Stimulated activated naive CD8-positive, alpha-beta T cell treated with anti-CD3 and anti-CD28 coated beads, Interleukin-15, Interleukin-2, amounts not matched to agents 100 U/mL and 50 U/mL, for 24 hours (primary cell): ENCODE measurements around the gene BARHL1.

Experiments
- ATAC-seq: fragments of 150-1000 bp; cut with Tn5 transposase; one replicate; pipeline ENCODE4 v1.10.0; 2021
- DNase-seq: peaks from one replicate; pipeline ENCODE4 v3.0.0; 2021

The BARHL1 gene

DNA sequence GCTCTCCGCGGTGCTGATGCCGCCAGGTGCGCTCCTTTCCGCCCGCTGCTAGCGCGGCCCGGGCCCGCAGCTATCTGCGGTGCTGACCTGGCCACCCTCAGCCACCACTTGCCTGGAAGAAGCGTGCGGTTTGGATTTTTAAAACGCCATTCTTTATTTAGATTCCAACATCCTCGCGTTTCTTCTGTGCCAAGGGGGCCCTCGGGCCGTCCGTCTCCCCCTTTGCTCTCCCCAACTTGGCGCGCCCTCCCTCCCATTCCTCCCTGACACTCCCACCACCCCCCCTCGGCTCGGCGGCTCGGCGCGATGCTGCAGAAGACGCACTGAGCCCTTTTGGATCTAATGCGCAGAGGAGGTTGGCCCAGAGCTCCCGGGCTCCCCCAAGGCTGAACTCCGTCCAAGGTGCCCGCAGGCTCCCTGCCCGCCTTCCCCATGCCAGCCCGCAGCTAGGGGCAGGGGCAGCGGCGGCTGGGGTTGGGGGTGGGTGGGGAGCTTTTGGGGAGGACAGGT is at the start of gene BARHL1:
Gene BARHL1, plus strand, starts transcription at position 331 of the 510 bp plus-strand sequence. CDS start 192 bp downstream, outside the sequence.
- ATAC-seq: no peak
- DNase-seq: no peak

DNA sequence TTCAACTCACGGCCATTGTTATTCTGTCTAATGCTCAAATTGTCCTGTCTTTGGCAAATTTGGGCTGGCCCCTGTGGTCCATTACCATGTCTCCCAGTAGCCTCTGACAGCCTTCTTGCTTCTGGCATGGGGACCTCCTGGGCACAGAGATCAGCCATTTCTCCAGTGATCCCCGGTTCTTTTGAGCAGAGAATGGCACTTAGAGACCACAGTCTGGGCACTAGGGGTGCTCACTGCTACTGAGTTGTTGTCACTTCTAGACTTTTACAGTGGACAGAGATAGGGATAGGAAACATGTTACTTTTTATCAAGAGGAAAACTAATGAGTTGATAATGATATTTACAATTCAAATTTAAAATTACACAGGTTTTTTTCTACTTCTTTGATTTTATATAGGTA is 47.6 kb upstream of the BARHL1 start:
- no peak for DNase-seq
- ATAC-seq: no peak

DNA sequence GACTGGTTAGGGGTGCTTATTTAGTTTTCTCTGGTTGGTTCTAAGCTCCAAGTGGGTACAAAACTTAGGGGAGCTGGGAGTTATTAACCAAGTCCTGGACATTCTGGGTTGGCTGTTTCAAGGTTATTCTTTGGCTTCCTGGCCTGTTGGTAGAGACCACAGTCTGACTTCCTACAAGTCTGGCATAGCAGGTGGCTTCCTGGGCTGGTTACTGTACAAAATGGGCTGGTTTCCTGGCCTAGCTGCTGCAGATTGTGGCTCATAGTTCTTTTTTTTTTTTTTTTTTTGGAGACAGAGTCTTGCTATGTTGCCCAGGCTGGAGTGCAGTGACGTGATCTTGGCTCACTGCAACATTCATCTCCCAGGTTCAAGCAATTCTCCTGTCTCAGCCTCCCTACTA is 46.3 kb upstream of the BARHL1 start:
- ATAC-seq: no peak

DNA sequence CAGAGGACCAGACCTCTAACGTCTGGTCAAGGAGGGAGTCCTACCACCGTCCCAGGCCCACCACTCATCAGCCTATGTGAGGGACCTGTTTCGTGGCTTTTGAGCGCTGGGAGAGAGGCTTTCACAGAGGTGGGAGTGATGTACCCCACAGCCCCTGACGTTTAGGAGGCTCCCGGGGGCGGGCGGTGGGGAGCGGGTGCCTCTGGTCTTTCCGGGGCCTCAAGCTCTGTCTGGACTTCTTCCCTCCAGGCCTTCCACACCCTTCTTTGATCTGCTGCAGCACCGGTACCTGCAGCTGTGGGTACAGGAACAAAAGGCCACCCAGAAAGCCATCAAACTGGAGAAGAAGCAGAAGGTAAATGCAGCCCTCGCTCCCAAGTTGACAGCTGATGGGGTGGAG is 45.1 kb upstream of the BARHL1 start:
- no peak for ATAC-seq
- no peak for DNase-seq

More for the DNA sequence above, 46.3 kb upstream of the BARHL1 start:
- no peak for DNase-seq

DNA sequence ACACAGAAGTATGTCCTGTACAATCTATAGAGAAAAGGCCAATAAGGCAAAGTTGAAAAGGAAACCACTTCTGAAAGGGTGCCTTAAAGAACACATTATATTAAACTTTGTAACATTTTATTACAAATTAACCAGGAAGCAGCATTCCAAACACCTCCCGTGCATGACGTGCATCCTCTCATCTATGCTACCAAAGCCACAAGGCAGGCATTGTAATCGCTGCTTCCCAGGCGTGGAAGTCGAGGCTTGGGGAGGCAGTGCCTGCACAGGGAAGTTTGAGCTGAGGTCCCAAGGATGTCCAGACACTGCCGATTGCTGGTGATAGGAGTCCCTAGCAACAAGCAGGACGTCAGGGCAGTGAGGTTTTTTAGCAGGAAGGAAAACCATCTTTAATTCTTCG is 44.3 kb upstream of the BARHL1 start:
- DNase-seq (no peak), ATAC-seq (no peak)

DNA sequence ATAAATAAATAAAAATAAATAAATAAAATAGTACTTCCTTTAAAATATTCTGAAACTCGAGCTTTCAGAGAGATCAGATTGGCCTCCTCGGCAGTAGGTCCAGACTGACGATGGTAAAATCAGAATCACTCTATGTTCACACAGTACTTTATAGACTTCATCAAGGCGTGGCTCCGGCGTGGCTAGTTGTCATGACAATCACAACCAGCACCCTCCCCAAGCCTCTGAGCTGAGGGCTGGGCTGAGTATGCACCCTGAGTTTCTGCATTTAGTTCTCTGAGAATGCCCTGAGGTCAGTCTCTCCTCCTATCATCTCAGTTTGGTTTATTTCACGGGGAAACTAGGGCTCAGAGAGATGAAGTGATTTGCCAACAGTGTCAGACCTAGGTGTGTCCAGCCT is 43.3 kb upstream of the BARHL1 start:
- ATAC-seq (no peak), DNase-seq (no peak)

DNA sequence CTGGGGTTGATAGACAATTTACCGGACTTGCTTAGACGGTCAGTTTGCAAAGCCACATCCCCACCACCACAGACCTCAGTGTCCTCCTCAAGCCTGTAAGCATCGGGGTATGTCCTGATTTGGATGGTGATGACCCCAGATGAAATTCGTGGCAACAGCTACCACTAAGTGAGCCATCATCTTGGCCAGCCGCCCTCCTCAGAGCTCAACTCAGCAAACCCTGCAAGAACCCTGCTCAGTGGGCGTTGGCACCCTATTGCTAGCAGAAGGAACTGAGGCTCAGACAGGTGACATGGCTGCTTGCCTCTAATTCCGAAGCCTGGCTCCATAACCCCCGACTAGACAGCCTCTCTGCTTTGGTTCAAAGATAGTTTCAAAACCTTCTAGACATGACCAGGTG is 41.4 kb upstream of the BARHL1 start:
- DNase-seq: no peak
- ATAC-seq: no peak

DNA sequence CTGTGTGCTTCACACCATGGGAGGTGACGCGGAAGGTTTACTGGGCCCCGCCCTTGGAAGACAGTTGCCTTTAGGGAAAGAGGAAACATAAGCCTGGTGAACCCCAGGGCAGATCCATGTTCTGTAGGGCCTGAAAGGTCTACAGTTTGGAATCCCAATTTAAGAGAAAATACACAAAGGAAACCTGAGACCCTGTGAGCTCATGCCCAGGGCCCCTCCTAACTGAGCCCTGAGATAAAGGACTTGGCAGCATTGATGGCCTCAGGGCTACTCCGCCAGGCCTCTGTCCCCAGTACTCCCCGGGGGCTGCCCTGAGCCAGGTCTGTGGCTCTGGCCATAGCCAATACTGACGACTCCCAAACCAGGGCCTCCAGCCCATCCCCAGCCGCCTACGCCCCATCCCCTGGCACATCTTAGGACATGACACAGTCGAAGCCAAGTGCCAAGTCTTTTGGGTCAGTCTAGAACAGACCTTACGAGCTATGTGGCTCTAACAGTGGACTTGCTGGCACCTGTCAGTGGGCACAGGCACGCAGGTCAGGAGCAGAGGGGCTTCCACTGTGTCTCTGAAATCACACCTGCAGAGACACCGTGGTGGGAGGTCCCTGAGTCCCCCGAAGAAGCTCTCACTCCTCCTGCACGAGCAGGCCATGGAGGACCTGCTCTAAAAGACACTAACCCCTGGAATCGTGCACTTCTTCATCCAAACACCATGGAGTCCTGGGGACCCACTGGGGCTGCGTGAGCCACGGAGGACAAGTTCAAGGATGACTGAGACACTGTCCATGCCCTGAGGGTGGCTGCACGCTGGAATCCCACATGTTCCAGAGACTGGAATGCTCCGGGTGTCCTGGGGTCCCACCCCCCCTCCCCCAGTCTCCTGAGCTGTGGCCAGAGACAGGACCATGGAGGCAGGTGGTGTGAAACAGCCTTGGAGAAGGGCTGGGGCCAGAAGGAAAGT is 40.3 kb upstream of the BARHL1 start:
- no peak for DNase-seq

DNA sequence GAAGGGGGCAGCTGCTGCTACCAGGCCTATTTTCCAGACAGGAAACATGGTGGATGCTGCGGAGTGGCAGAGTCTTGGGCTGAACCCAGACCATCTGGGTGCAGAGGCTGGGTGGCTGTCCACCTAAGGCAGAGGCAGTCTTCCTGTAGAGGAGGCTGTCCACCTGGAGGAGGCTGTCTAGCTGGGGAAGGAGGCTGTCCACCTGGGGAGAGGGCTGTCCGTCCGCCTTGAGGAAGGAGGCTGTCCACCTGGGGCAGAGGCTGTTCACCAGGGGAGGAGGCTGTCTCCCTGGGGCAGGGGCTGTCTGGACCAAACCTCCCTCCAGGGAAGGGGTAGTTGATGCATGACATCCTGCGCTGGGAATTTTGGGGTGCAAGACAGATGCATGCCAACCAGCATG is 39.2 kb upstream of the BARHL1 start:
- no peak for ATAC-seq
- DNase-seq: no peak

More for the DNA sequence above, 40.3 kb upstream of the BARHL1 start:
- no peak for ATAC-seq

DNA sequence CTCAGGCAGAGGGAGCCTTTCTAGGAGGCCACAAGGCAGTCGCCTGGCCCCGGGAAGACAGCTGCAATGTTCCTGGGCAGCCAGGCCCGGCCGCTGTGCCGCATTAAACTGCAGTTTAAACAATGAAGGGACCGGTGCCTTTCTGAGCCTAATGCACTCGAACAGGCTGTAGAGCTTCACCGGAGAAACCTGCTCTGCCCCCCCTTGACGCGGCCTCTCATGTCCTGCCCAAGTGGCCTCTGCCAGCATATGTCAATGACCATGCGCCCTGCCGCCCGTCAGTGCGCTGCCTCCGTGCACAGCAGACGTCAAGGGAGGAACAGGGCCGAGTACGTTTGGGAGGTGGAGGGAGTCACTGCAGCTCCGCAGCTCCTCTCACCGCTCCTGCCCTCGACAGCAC is 38.4 kb upstream of the BARHL1 start:
- DNase-seq: no peak
- ATAC-seq: no peak

DNA sequence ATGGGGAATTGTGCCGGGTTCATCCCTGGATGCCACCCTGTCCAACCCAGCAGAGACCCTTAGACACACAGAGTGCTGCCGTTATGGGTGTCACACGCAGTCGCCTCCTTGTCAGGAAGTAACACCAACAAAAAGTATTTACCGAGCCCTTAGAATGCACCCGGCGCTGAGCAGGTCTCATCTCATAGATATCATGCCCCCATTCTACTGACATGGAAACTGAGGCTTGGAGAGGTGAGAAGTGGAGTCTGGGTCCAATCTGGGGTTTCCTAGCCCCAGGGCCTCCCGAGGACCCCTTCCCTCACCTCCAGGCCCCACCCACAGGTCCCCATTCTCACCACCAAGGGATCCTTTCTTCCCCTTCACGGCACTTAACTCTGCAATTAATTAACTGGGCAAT is 36.8 kb upstream of the BARHL1 start:
- ATAC-seq (no peak), DNase-seq (no peak)

DNA sequence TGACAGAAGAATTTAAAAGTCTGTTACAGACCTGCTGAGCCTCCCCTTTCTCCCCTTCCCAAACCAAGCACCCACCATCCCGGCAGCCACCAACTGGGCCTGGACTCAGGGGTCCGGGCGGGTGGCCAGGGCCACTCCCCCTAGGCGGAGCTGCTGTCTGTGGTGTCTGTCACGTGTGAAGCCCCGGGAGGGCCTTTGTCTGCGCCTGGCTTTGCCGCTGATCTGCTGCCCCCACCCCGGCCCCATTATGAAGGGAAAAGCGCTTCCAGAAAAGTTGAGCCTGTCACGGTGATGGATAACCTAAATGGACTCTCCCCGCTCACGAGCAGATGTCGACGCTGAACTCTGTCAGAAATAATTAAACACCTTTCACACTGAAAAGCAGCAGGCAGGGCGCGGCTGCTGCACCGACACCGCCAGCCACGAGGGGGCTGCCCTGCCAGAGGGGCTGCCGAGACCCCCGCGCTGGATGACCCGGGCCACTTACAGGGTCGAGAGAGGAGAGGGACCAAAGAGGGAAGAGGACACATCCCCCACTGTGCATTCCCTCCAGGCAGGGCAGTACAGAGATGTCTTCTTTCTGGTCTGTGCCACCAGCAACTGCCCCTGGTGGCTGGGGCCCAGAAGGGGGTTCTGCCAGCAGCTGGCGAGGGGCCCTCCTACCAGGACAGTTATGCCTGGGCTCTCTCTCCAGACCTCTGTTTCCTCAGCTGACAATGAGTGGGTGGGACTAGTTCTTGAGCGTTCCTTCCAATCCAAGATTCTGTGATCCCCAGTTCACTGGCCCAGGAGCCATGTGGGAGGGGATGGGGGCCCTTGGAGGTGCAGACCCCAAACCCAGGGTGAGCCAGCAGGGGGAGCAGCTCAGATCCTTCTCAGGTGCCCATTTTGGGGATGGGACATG is 36.0 kb upstream of the BARHL1 start:
- DNase-seq (no peak), ATAC-seq (peak; percentile 29)

DNA sequence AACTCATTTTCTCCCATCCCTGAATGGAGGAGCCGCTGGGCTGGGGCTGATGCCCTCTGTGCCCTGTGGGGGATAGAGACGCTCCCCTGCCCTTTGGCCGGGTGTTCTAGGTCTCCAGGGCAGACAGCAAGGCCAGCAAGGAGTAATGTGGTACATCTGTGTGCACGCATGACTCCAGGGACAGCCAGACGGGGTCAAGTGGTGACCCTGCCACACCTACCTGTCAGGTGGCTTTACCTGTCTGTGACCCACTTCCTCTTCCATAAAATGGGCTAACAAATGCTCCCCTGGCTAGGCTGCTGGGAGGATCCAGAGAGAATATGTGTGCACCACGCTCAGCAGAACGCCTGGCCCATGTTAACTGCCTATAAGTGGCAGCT is 35.4 kb upstream of the BARHL1 start:
- DNase-seq (no peak), ATAC-seq (no peak)

DNA sequence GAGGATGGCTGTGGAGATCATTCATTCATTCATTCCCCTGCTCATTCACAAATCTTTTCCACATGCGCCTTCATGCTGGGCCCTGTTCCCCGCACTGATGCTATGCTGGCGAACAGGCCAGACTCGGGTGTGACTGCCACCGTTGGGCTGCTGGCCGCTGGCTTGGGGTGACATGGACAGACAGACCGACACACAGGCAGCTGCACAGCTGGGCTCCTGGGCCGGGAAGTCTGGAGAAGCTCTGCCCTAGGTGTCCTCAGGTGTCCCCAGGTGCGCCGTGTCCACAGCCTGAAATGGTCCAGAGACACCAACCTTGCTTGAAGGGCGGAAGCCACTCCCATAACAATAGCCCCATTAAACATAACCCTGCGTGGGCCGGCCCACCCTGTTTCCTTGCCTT is 35.0 kb upstream of the BARHL1 start:
- DNase-seq (no peak), ATAC-seq (no peak)

DNA sequence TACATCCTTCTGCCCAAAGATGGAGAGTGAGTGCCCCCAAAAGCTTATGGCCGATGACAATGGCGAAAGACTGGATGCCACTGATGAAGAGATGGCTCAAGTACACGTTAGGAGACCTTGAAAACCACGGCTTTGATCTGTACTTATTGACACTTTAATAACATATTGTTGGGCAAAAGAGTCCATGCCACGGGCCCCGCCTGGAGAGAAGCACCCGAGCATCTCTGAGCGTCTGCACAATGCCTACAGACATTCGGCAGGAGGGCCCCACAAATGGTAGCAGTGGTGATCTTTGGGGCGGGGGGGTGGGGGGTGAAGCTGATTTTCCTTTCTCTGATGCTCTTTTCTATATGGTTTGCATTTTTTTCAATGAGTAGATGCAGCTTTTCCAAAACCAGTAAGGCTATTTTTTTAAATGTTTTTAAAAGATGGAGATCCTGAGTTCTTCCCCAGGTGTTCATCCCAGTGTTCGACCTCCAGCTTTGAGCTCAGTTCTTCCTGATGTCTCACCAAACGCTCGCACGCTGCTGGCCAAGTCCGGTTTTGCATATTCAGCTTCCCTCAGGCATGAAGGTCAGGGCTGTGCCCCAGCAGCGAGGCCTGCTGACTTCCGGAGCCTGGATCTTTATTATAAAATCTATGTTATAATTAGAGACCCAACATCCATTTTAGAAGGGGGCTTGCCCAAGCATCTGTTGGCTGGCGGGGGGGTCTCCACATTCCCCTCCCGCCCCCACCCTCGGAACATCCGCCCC is 34.3 kb upstream of the BARHL1 start:
- DNase-seq (no peak), ATAC-seq (no peak)

DNA sequence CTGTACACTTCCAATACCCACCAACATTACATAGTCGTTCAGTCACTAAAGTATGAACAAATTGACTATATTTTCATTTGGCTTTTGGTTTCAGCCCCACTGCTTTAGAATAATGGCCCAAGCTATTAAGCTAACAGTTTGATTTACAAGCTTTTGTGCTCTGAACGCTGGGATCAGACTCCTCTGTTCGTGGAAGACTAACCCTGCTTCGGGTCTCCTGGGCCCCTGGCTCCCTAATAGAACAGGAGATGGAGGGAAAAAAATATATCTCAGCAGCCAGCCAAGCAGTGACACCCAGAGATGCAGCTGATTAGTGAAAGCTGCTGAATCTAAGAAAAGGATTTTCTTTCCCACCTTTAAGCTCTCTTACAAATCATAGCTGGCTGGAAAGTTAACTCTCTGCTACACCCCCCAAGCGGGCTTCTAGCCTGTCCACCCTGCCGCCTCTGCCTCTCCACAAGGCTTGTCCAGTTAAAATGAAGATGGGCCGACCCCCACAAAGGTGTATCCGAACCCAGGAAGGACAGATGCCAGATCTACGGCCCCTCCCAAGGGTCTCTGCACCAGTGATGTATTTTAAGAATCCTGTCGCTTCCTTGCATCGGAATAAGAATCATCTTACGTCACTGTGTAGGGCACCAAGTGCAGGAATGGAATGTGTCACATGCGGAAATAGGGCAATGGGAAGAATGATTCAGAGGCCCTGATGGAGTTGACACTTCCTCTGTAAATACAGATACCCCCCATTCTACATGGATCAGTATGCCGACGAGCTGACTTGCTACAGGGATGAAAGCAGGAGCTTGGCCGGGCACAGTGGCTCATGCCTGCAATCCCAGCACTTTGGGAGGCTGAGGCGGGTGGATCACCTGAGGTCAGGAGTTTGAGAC is 33.4 kb upstream of the BARHL1 start:
- ATAC-seq (no peak), DNase-seq (no peak)

DNA sequence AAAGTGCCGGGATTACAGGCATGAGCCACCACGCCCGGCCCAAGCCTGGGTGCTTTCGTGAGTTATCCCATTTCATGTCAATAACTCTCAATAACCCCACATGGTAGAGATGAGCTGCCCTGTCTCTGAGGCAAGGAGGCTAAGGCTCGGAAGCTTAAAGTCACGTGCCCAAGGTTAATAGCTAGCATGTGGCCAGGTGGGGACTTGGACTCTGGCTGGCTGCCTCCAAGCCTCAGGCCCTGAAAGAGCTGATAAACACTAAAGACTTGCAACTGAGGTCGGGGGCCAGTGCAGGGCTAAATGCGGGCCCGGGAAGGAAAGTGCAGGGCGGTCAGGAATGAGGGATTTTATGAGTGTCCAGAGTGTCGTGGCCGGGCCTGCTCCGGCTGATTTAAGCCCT is 30.9 kb upstream of the BARHL1 start:
- DNase-seq (no peak), ATAC-seq (no peak)

DNA sequence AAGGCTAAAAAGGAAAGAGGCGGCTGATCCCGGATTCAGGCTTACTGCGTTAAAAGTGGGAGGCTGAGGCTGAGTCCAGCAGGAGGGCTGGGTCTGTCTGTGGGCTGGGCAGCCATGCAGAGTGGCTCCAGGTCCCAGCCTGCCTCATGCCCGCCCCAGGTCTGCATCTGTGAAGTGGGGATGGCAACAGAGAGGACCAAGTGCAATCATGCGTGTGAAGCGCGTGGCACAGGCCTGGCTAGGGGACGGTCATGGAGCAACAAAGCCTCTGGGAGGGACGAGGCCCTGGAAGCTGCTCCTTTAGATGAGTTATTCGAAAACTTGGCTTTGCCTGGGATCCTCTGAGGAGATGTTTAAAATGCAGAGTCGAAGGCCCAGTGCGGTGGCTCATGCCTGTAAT is 30.4 kb upstream of the BARHL1 start:
- DNase-seq (no peak), ATAC-seq (no peak)

DNA sequence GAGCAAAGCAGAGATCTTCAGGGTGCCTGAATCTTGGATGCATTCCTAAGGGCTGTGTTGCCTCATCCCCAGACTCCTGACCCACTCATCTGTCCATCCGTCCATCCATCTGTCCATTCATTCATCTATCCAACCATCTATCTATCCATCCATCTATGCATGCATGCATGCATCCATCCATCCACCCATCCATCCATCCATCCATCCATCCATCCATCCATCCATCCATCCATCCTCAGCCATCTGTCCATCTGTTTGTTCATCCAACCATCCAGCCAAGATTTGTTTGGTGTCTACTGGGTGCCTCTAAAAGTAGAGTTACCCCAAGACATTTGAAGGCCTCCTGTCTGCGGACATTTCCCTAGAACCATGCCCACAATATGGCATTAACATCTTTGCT is 27.7 kb upstream of the BARHL1 start:
- DNase-seq: no peak
- no peak for ATAC-seq

DNA sequence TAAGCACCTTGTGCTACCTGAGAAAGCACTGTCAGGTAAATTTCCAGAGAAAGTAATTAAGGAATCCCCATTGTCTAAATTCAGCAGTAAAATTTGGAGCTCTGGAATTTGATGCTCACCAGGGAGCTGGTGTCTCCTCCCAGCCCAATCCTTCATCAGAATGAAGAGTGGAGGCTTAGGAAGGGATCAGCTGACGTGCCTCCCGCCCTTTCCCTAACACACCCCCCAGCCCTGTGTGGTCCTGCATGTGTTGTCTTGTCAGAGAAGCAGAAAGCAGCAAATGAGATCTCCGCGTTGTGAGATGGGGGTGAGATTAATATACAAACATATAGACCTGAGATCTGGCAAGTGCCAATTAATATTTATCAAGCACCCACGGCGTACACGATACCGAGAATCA is 26.9 kb upstream of the BARHL1 start:
- DNase-seq (no peak), ATAC-seq (no peak)

DNA sequence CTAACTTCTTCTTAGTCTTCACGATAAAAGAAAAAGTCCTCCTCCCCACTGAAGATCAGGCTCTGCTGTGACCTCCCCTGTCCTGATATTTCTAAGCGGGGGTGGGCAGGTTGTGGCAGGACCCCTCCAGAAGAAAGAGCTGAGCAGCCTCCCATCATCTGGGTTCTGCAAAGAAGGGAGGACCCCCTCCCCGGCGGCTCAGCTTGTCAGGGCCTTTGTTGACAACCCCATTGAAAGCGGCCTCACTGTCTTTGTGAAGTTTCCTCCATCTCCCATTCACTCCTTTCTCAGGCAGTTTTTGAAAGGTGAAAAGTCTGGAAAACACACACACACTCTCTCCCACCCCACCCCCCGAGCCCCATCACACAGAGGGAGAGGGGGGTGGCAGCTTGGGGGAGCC is 26.2 kb upstream of the BARHL1 start:
- ATAC-seq (no peak), DNase-seq (no peak)
